Neural cell (in vitro differentiated cells): ENCODE measurements around the gene NPFFR1. TPM values are rescaled to one million over a fixed set of nuclear protein-coding genes. Genes with fewer than 3 reads are reported as not detected.
"Not testable (repeated sequence)": the region's sequence is repeated elsewhere in the genome, so short reads cannot be mapped to it uniquely, and the experiment has no call there.

Experiments used
- H2AFZ ChIP-seq: fragments of 200-600, 300-800 bp; sonication (generic), shearing (Covaris generic); 2 replicates; pipeline ENCODE4 v1.6.0; 2014; ENCODE audit warnings: low read depth, mild to moderate bottlenecking, antibody characterized with exemption, low read length, moderate library complexity
- H3F3A ChIP-seq: fragments of 200-600 bp; shearing (Covaris generic); 2 replicates; pipeline ENCODE4 v1.6.1; 2016; ENCODE audit warnings: mild to moderate bottlenecking, moderate library complexity, mixed read lengths, antibody characterized with exemption, low read length; ENCODE audit not compliant: insufficient read depth, poor library complexity, severe bottlenecking
- H3K27ac ChIP-seq: fragments of 200-600, 300-800 bp; sonication (generic), shearing (Covaris generic); 2 replicates; pipeline ENCODE4 v1.5.1; 2014; ENCODE audit warnings: mild to moderate bottlenecking, low read length, moderate library complexity
- H3K27me3 ChIP-seq: fragments of 300-800, 200-600 bp; sonication (generic), shearing (Covaris generic); 2 replicates; pipeline ENCODE4 v1.6.0; 2014; ENCODE audit warnings: mild to moderate bottlenecking, low read depth, low read length, moderate library complexity; ENCODE audit not compliant: insufficient read depth
- H3K36me3 ChIP-seq: fragments of 300-800, 200-600 bp; sonication (generic), shearing (Covaris generic); 2 replicates; pipeline ENCODE4 v1.5.1; 2014; ENCODE audit warnings: mild to moderate bottlenecking, antibody characterized with exemption, low read length, moderate library complexity; ENCODE audit not compliant: insufficient read depth
- H3K4me2 ChIP-seq: fragments of 300-800, 200-600 bp; sonication (generic), shearing (Covaris generic); 2 replicates; pipeline ENCODE4 v1.6.0; 2014; ENCODE audit warnings: mild to moderate bottlenecking, low read length
- H3K4me3 ChIP-seq: fragments of 300-800, 200-600 bp; sonication (generic), shearing (Covaris generic); 2 replicates; pipeline ENCODE4 v1.5.1; 2014; ENCODE audit warnings: mild to moderate bottlenecking, low read length, moderate library complexity
- H3K79me2 ChIP-seq: fragments of 200-600 bp; shearing (Covaris generic); replicated peaks from 2 replicates; pipeline ENCODE4 v1.6.0; 2014; ENCODE audit warnings: mild to moderate bottlenecking, low read length, moderate library complexity; ENCODE audit not compliant: insufficient read depth
- H3K9ac ChIP-seq: fragments of 300-800, 200-600 bp; sonication (generic), shearing (Covaris generic); 2 replicates; pipeline ENCODE4 v1.6.1; 2016; ENCODE audit warnings: mild to moderate bottlenecking, low read length, mixed read lengths
- H3K9me2 ChIP-seq: fragments of 200-600 bp; shearing (Covaris generic); 2 replicates; pipeline ENCODE4 v1.6.1; 2016; ENCODE audit warnings: mild to moderate bottlenecking, low read length, mixed read lengths; ENCODE audit not compliant: insufficient read depth
- H3K9me3 ChIP-seq: fragments of 200-600, 300-800 bp; sonication (generic), shearing (Covaris generic); 2 replicates; pipeline ENCODE4 v1.6.1; 2016; ENCODE audit warnings: mild to moderate bottlenecking, mixed run types, low read length, moderate library complexity, mixed read lengths
- H4K20me1 ChIP-seq: fragments of 200-600 bp; shearing (Covaris generic); 2 replicates; pipeline ENCODE4 v1.6.1; 2016; ENCODE audit warnings: mild to moderate bottlenecking, mixed run types; ENCODE audit not compliant: insufficient read depth
- EP300 ChIP-seq: fragments of 450-650 bp; conservative IDR thresholded peaks from 2 replicates; pipeline ENCODE4 v1.6.1; 2014; ENCODE audit warnings: antibody characterized with exemption, mild to moderate bottlenecking, moderate library complexity; ENCODE audit not compliant: poor library complexity, severe bottlenecking
- EZH2 ChIP-seq: fragments of 200-600, 300-800 bp; shearing (Covaris generic), sonication (generic); IDR thresholded peaks from 2 replicates; pipeline ENCODE4 v1.6.1; 2014; ENCODE audit warnings: antibody characterized with exemption, low read length, borderline replicate concordance, mild to moderate bottlenecking; ENCODE audit not compliant: insufficient read depth, poor library complexity, severe bottlenecking
- MXI1 ChIP-seq: fragments of 450-650 bp; conservative IDR thresholded peaks from 2 replicates; pipeline ENCODE4 v1.6.1; 2014; ENCODE audit warnings: antibody characterized with exemption, mild to moderate bottlenecking; ENCODE audit not compliant: poor library complexity, severe bottlenecking
- POLR2AphosphoS5 ChIP-seq: IDR thresholded peaks from 2 replicates; pipeline ENCODE4 v1.6.1; 2012
- RAD21 ChIP-seq: fragments of 450-650 bp; conservative IDR thresholded peaks from 2 replicates; pipeline ENCODE4 v1.6.1; 2014; ENCODE audit warnings: antibody characterized with exemption, mild to moderate bottlenecking, moderate library complexity
- SMC3 ChIP-seq: fragments of 450-650 bp; conservative IDR thresholded peaks from 2 replicates; pipeline ENCODE4 v1.6.1; 2014; ENCODE audit warnings: antibody characterized with exemption, mild to moderate bottlenecking, moderate library complexity; ENCODE audit not compliant: poor library complexity
- TAF1 ChIP-seq: IDR thresholded peaks from 2 replicates; pipeline ENCODE4 v1.6.1; 2012; ENCODE audit warnings: low read depth
- polyA plus RNA-seq: library from polyadenylated mRNA; depleted of rRNA; stranded (reverse); fragments of >200 nt; gene quantifications from 2 replicates; pipeline ENCODE4 v1.2.3, GENCODE V29; 2014
- TF ChIP-seq, protein P1 (sequence below): fragments of 450-650 bp; IDR thresholded peaks from 2 replicates; pipeline ENCODE4 v1.5.1; 2014; ENCODE audit warnings: antibody characterized with exemption, mild to moderate bottlenecking, moderate library complexity; ENCODE audit not compliant: poor library complexity, severe bottlenecking
- TF ChIP-seq, protein P2 (sequence below): IDR thresholded peaks from 2 replicates; pipeline ENCODE4 v1.6.1; 2012; ENCODE audit warnings: borderline replicate concordance

The NPFFR1 gene
- polyA plus RNA-seq, 1 donor from 2014 or later = 0.07 TPM

DNA sequence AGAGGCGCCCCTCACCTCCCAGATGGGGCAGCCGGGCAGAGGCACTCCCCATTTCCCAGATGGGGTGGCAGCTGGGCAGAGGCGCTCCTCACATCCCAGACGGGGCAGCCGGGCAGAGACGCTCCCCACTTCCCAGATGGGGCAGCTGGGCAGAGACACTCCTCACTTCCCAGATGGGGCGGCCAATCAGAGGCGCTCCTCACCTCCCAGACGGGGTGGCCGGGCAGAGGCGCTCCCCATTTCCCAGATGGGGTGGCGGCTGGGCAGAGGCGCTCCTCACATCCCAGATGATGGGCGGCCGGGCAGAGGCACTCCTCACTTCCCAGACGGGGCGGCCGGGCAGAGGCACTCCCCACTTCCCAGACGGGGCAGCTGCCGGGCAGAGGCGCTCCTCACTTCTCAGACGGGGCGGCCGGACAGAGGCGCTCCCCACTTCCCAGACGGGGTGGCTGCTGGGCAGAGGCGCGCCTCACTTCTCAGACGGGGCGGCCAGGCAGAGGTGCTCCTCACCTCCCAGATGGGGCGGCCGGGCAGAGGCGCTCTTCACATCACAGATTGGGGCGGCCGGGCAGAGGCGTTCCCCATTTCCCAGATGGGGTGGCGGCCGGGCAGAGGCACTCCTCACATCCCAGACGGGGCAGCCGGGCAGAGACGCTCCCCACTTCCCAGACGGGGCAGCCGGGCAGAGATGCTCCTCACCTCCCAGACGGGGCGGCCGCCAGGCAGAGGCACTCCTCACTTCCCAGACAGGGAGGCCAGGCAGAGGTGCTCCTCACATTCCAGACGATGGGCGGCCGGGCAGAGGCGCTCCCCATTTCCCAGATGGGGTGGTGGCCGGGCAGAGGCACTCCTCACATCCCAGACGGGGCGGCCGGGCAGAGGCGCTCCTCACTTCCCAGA is 44.5 kb downstream of the NPFFR1 start:
- H3K9ac ChIP-seq, H4K20me1 ChIP-seq, H3K36me3 ChIP-seq, H3K79me2 ChIP-seq, H3K4me2 ChIP-seq, H3F3A ChIP-seq, H3K27ac ChIP-seq, H3K27me3 ChIP-seq, H3K9me2 ChIP-seq, H2AFZ ChIP-seq, H3K9me3 ChIP-seq, H3K4me3 ChIP-seq: not testable (repeated sequence)

DNA sequence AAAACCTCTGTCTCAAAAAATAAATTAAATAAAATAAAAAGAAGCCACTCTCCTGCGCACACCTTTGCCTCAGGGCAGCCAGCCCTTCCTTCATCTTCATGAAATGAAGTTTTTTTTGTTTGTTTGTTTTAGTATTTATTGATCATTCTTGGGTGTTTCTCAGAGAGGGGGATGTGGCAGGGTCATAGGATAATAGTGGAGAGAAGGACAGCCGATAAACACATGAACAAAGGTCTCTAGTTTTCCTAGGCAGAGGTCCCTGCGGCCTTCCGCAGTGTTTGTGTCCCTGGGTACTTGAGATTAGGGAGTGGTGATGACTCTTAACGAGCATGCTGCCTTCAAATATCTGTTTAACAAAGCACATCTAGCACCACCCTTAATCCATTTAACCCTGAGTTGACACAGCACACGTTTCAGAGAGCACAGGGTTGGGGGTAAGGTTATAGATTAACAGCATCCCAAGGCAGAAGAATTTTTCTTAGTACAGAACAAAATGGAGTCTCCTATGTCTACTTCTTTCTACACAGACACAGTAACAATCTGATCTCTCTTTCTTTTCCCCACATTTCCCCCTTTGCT is 45.8 kb downstream of the NPFFR1 start:
- not testable (repeated sequence) for H4K20me1 ChIP-seq, H3K27ac ChIP-seq, H3K9me3 ChIP-seq, H3K27me3 ChIP-seq, H3K36me3 ChIP-seq, H3K4me3 ChIP-seq, H3K4me2 ChIP-seq, H3K9me2 ChIP-seq, H3F3A ChIP-seq, H2AFZ ChIP-seq, H3K9ac ChIP-seq, H3K79me2 ChIP-seq

GRCh38 chr10:70234668-70235447 is 48.9 kb downstream of the NPFFR1 start:
- Histone ChIP-seq H3K36me3 (no peaks in the 10 kb centered on the region), H3K79me2 (peaks cover 25% of the 10 kb centered on the region), H3K4me2 (no peak overlapping the region), H3K27ac (no peak overlapping the region), H3K9me3 (no peaks in the 10 kb centered on the region), H3F3A (no peaks in the 10 kb centered on the region), H4K20me1 (no peaks in the 10 kb centered on the region), H3K4me3 (no peak overlapping the region), H3K9ac (no peak overlapping the region), H3K9me2 (no peaks in the 10 kb centered on the region), H2AFZ (no peak overlapping the region), H3K27me3 (no peaks in the 10 kb centered on the region)
- no peak for TF ChIP-seq POLR2AphosphoS5
- TF ChIP-seq MXI1 = no peak

DNA sequence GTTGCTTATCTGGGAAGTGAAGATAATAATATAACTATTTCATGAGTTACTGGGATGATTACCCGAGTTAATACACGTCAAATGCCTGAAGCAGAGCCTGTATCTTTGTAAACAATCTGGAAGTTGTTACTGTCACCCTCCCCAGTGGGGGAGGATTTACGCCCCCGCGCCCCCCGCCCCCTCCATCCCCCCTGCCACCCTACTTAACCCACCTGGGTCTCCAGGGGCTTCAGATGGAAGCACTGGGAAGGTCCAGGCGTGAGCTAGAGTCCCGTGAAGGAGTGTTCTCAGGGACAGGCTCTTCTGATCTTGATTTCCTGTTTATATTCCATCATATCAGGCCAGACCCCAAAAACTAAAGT is 49.9 kb downstream of the NPFFR1 start:
- H3K27ac ChIP-seq = peak overlapping the region; percentile 67
- no peaks in the 10 kb centered on the region for H3F3A ChIP-seq
- TF ChIP-seq TAF1 (no peak), RAD21 (no peak), EP300 (no peak), SMC3 (no peak), EZH2 (no peak), MXI1 (no peak), POLR2AphosphoS5 (no peak)
- TF ChIP-seq, protein P1, sequence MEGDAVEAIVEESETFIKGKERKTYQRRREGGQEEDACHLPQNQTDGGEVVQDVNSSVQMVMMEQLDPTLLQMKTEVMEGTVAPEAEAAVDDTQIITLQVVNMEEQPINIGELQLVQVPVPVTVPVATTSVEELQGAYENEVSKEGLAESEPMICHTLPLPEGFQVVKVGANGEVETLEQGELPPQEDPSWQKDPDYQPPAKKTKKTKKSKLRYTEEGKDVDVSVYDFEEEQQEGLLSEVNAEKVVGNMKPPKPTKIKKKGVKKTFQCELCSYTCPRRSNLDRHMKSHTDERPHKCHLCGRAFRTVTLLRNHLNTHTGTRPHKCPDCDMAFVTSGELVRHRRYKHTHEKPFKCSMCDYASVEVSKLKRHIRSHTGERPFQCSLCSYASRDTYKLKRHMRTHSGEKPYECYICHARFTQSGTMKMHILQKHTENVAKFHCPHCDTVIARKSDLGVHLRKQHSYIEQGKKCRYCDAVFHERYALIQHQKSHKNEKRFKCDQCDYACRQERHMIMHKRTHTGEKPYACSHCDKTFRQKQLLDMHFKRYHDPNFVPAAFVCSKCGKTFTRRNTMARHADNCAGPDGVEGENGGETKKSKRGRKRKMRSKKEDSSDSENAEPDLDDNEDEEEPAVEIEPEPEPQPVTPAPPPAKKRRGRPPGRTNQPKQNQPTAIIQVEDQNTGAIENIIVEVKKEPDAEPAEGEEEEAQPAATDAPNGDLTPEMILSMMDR = no peak
- TF ChIP-seq, protein P2, sequence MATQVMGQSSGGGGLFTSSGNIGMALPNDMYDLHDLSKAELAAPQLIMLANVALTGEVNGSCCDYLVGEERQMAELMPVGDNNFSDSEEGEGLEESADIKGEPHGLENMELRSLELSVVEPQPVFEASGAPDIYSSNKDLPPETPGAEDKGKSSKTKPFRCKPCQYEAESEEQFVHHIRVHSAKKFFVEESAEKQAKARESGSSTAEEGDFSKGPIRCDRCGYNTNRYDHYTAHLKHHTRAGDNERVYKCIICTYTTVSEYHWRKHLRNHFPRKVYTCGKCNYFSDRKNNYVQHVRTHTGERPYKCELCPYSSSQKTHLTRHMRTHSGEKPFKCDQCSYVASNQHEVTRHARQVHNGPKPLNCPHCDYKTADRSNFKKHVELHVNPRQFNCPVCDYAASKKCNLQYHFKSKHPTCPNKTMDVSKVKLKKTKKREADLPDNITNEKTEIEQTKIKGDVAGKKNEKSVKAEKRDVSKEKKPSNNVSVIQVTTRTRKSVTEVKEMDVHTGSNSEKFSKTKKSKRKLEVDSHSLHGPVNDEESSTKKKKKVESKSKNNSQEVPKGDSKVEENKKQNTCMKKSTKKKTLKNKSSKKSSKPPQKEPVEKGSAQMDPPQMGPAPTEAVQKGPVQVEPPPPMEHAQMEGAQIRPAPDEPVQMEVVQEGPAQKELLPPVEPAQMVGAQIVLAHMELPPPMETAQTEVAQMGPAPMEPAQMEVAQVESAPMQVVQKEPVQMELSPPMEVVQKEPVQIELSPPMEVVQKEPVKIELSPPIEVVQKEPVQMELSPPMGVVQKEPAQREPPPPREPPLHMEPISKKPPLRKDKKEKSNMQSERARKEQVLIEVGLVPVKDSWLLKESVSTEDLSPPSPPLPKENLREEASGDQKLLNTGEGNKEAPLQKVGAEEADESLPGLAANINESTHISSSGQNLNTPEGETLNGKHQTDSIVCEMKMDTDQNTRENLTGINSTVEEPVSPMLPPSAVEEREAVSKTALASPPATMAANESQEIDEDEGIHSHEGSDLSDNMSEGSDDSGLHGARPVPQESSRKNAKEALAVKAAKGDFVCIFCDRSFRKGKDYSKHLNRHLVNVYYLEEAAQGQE = no peak
- H3K79me2 ChIP-seq = peaks cover 25% of the 10 kb centered on the region
- H3K36me3 ChIP-seq = peaks cover 2% of the 10 kb centered on the region
- H3K4me2 ChIP-seq = peak overlapping the region; percentile 68
- no peaks in the 10 kb centered on the region for H3K9me2 ChIP-seq
- peak overlapping the region; percentile 36 for H2AFZ ChIP-seq
- H3K9me3 ChIP-seq = no peaks in the 10 kb centered on the region
- no peaks in the 10 kb centered on the region for H4K20me1 ChIP-seq
- H3K9ac ChIP-seq = peak overlapping the region; percentile 91
- peak overlapping the region; percentile 97 for H3K4me3 ChIP-seq
- H3K27me3 ChIP-seq = no peaks in the 10 kb centered on the region
